Neural cell (in vitro differentiated cells): ENCODE results near the gene OXNAD1. TPM values are rescaled to one million over a fixed set of nuclear protein-coding genes. Genes with fewer than 3 reads are reported as not detected.

Source experiments
- H2AFZ ChIP-seq: fragments of 200-600, 300-800 bp; sonication (generic), shearing (Covaris generic); 2 replicates; pipeline ENCODE4 v1.6.0; 2014; ENCODE audit warnings: low read depth, mild to moderate bottlenecking, antibody characterized with exemption, low read length, moderate library complexity
- H3F3A ChIP-seq: fragments of 200-600 bp; shearing (Covaris generic); 2 replicates; pipeline ENCODE4 v1.6.1; 2016; ENCODE audit warnings: mild to moderate bottlenecking, moderate library complexity, mixed read lengths, antibody characterized with exemption, low read length; ENCODE audit not compliant: insufficient read depth, poor library complexity, severe bottlenecking
- H3K27ac ChIP-seq: fragments of 200-600, 300-800 bp; sonication (generic), shearing (Covaris generic); 2 replicates; pipeline ENCODE4 v1.5.1; 2014; ENCODE audit warnings: mild to moderate bottlenecking, low read length, moderate library complexity
- H3K27me3 ChIP-seq: fragments of 300-800, 200-600 bp; sonication (generic), shearing (Covaris generic); 2 replicates; pipeline ENCODE4 v1.6.0; 2014; ENCODE audit warnings: mild to moderate bottlenecking, low read depth, low read length, moderate library complexity; ENCODE audit not compliant: insufficient read depth
- H3K36me3 ChIP-seq: fragments of 300-800, 200-600 bp; sonication (generic), shearing (Covaris generic); 2 replicates; pipeline ENCODE4 v1.5.1; 2014; ENCODE audit warnings: mild to moderate bottlenecking, antibody characterized with exemption, low read length, moderate library complexity; ENCODE audit not compliant: insufficient read depth
- H3K4me2 ChIP-seq: fragments of 300-800, 200-600 bp; sonication (generic), shearing (Covaris generic); 2 replicates; pipeline ENCODE4 v1.6.0; 2014; ENCODE audit warnings: mild to moderate bottlenecking, low read length
- H3K4me3 ChIP-seq: fragments of 300-800, 200-600 bp; sonication (generic), shearing (Covaris generic); 2 replicates; pipeline ENCODE4 v1.5.1; 2014; ENCODE audit warnings: mild to moderate bottlenecking, low read length, moderate library complexity
- H3K79me2 ChIP-seq: fragments of 200-600 bp; shearing (Covaris generic); replicated peaks from 2 replicates; pipeline ENCODE4 v1.6.0; 2014; ENCODE audit warnings: mild to moderate bottlenecking, low read length, moderate library complexity; ENCODE audit not compliant: insufficient read depth
- H3K9ac ChIP-seq: fragments of 300-800, 200-600 bp; sonication (generic), shearing (Covaris generic); 2 replicates; pipeline ENCODE4 v1.6.1; 2016; ENCODE audit warnings: mild to moderate bottlenecking, low read length, mixed read lengths
- H3K9me2 ChIP-seq: fragments of 200-600 bp; shearing (Covaris generic); 2 replicates; pipeline ENCODE4 v1.6.1; 2016; ENCODE audit warnings: mild to moderate bottlenecking, low read length, mixed read lengths; ENCODE audit not compliant: insufficient read depth
- H3K9me3 ChIP-seq: fragments of 200-600, 300-800 bp; sonication (generic), shearing (Covaris generic); 2 replicates; pipeline ENCODE4 v1.6.1; 2016; ENCODE audit warnings: mild to moderate bottlenecking, mixed run types, low read length, moderate library complexity, mixed read lengths
- H4K20me1 ChIP-seq: fragments of 200-600 bp; shearing (Covaris generic); 2 replicates; pipeline ENCODE4 v1.6.1; 2016; ENCODE audit warnings: mild to moderate bottlenecking, mixed run types; ENCODE audit not compliant: insufficient read depth
- CTCF ChIP-seq: fragments of 450-650 bp; IDR thresholded peaks from 2 replicates; pipeline ENCODE4 v1.5.1; 2014; ENCODE audit warnings: antibody characterized with exemption, mild to moderate bottlenecking, moderate library complexity; ENCODE audit not compliant: poor library complexity, severe bottlenecking
- EP300 ChIP-seq: fragments of 450-650 bp; conservative IDR thresholded peaks from 2 replicates; pipeline ENCODE4 v1.6.1; 2014; ENCODE audit warnings: antibody characterized with exemption, mild to moderate bottlenecking, moderate library complexity; ENCODE audit not compliant: poor library complexity, severe bottlenecking
- EZH2 ChIP-seq: fragments of 200-600, 300-800 bp; shearing (Covaris generic), sonication (generic); IDR thresholded peaks from 2 replicates; pipeline ENCODE4 v1.6.1; 2014; ENCODE audit warnings: antibody characterized with exemption, low read length, borderline replicate concordance, mild to moderate bottlenecking; ENCODE audit not compliant: insufficient read depth, poor library complexity, severe bottlenecking
- MXI1 ChIP-seq: fragments of 450-650 bp; conservative IDR thresholded peaks from 2 replicates; pipeline ENCODE4 v1.6.1; 2014; ENCODE audit warnings: antibody characterized with exemption, mild to moderate bottlenecking; ENCODE audit not compliant: poor library complexity, severe bottlenecking
- POLR2AphosphoS5 ChIP-seq: IDR thresholded peaks from 2 replicates; pipeline ENCODE4 v1.6.1; 2012
- RAD21 ChIP-seq: fragments of 450-650 bp; conservative IDR thresholded peaks from 2 replicates; pipeline ENCODE4 v1.6.1; 2014; ENCODE audit warnings: antibody characterized with exemption, mild to moderate bottlenecking, moderate library complexity
- REST ChIP-seq: IDR thresholded peaks from 2 replicates; pipeline ENCODE4 v1.6.1; 2012; ENCODE audit warnings: borderline replicate concordance
- SMC3 ChIP-seq: fragments of 450-650 bp; conservative IDR thresholded peaks from 2 replicates; pipeline ENCODE4 v1.6.1; 2014; ENCODE audit warnings: antibody characterized with exemption, mild to moderate bottlenecking, moderate library complexity; ENCODE audit not compliant: poor library complexity
- TAF1 ChIP-seq: IDR thresholded peaks from 2 replicates; pipeline ENCODE4 v1.6.1; 2012; ENCODE audit warnings: low read depth
- polyA plus RNA-seq: library from polyadenylated mRNA; depleted of rRNA; stranded (reverse); fragments of >200 nt; gene quantifications from 2 replicates; pipeline ENCODE4 v1.2.3, GENCODE V29; 2014

Gene OXNAD1
- polyA plus RNA-seq, 1 donor from 2014 or later = 16.4 TPM

- no peak overlapping the region for H3K4me3 ChIP-seq
- TF ChIP-seq CTCF (no peak), EP300 (no peak), MXI1 (no peak), SMC3 (no peak), POLR2AphosphoS5 (no peak), RAD21 (no peak), TAF1 (no peak), EZH2 (no peak), REST (no peak)
Observed at GRCh38 chr3:16270855-16271254, 5.8 kb downstream of the OXNAD1 start.

GRCh38 chr3:16272588-16272987, 7.6 kb downstream of the OXNAD1 start:
- Histone ChIP-seq H2AFZ (no peak overlapping the region), H3K9me2 (no peaks in the 10 kb centered on the region), H3K9ac (no peak overlapping the region), H3K27me3 (no peaks in the 10 kb centered on the region), H3F3A (no peaks in the 10 kb centered on the region), H3K9me3 (no peaks in the 10 kb centered on the region), H3K27ac (no peak overlapping the region), H3K79me2 (peaks cover 12% of the 10 kb centered on the region), H3K36me3 (no peaks in the 10 kb centered on the region), H4K20me1 (no peaks in the 10 kb centered on the region), H3K4me3 (no peak overlapping the region), H3K4me2 (no peak overlapping the region)
- TF ChIP-seq CTCF = no peak
- TF ChIP-seq POLR2AphosphoS5 = no peak
- no peak for TF ChIP-seq MXI1
- TF ChIP-seq SMC3 = no peak
- TF ChIP-seq EZH2 = no peak
- no peak for TF ChIP-seq TAF1
- TF ChIP-seq EP300 = no peak
- TF ChIP-seq REST = no peak
- TF ChIP-seq RAD21 = no peak

More at GRCh38 chr3:16270855-16271254, 5.8 kb downstream of the OXNAD1 start:
- no peak overlapping the region for H3K9ac ChIP-seq
- H3K79me2 ChIP-seq = peaks cover 29% of the 10 kb centered on the region
- no peak overlapping the region for H2AFZ ChIP-seq
- no peaks in the 10 kb centered on the region for H3K9me2 ChIP-seq
- no peaks in the 10 kb centered on the region for H3K9me3 ChIP-seq
- H3K36me3 ChIP-seq = no peaks in the 10 kb centered on the region
- H3K27ac ChIP-seq = no peak overlapping the region
- H3K4me2 ChIP-seq = no peak overlapping the region
- H3K27me3 ChIP-seq = no peaks in the 10 kb centered on the region
- H4K20me1 ChIP-seq = no peaks in the 10 kb centered on the region
- no peaks in the 10 kb centered on the region for H3F3A ChIP-seq
